B cell (primary cell): Measurements from ENCODE around the gene PCMTD2. TPM values are rescaled to one million over a fixed set of nuclear protein-coding genes. Genes with fewer than 3 reads are reported as not detected.

Experiments used
- ATAC-seq: fragments of 200-7000 bp; cut with Tn5 transposase; one replicate; pipeline ENCODE4 v1.10.0; 2021; ENCODE audit warnings: low read depth, mild to moderate bottlenecking, moderate number of reproducible peaks, moderate library complexity
- CTCF ChIA-PET: fragments of 350-600 bp; sonication (Branson Sonifier 250); formaldehyde crosslinking; loops from one replicate; lab custom pipeline; 2021; ENCODE audit warnings: antibody characterized with exemption, inconsistent platforms; lab: Charles Lee
- POLR2A ChIA-PET: fragments of 350-600 bp; sonication (Branson Sonifier 250); formaldehyde crosslinking; loops from one replicate; lab custom pipeline; 2021; ENCODE audit warnings: antibody characterized with exemption; lab: Charles Lee
- DNase-seq: peaks from one replicate; pipeline ENCODE4 v3.0.0; 2013
- H2AFZ ChIP-seq: 2 replicates; pipeline ENCODE4 v1.6.1; 2012; ENCODE audit warnings: mild to moderate bottlenecking, low read depth, low read length; ENCODE audit not compliant: insufficient read depth, poor library complexity, severe bottlenecking
- H3K27ac ChIP-seq, 2 donors: 1 replicate in 1 of 2; 2 replicates in 1 of 2; pipeline ENCODE4 v1.5.1; 2012 to 2013; ENCODE audit warnings: low read length in 2 of 2, mild to moderate bottlenecking in 2 of 2, moderate library complexity in 1 of 2
- H3K27me3 ChIP-seq, 4 experiments: fragments of 200-600 bp in 1 of 4; sonication (generic) in 1 of 4; replicated peaks in 1 of 4; 1 replicate in 2 of 4; 2 replicates in 2 of 4; pipeline versions ENCODE4 v1.6.1 to v1.7.0; 2013 to 2016; ENCODE audit warnings: low read length in 3 of 4, mild to moderate bottlenecking in 2 of 4, mixed read lengths in 1 of 4, moderate library complexity in 1 of 4; ENCODE audit not compliant: insufficient read depth in 4 of 4, control insufficient read depth in 3 of 4; ENCODE audit errors: control extremely low read depth in 1 of 4
- H3K36me3 ChIP-seq, 2 experiments: replicated peaks in 1 of 2; 1 replicate in 1 of 2; 2 replicates in 1 of 2; pipeline versions ENCODE4 v1.6.1 to v1.7.1; 2013; ENCODE audit warnings: low read length in 1 of 2; ENCODE audit not compliant: insufficient read depth in 2 of 2, control insufficient read depth in 1 of 2; ENCODE audit errors: control extremely low read depth in 1 of 2, extremely low read depth in 1 of 2
- H3K4me1 ChIP-seq, 2 donors: fragments of 200-600 bp in 1 of 2; sonication (generic) in 1 of 2; 1 replicate in 1 of 2; 2 replicates in 1 of 2; pipeline versions ENCODE4 v1.5.1 to v1.6.1; 2013 to 2017; ENCODE audit warnings: low read length in 2 of 2; ENCODE audit not compliant: control insufficient read depth in 2 of 2, insufficient read depth in 2 of 2
- H3K4me2 ChIP-seq: replicated peaks from 2 replicates; pipeline ENCODE3; 2012; ENCODE audit warnings: mild to moderate bottlenecking, low read depth, low read length; ENCODE audit not compliant: poor library complexity, severe bottlenecking
- H3K4me3 ChIP-seq, 5 experiments: fragments of 200-600 bp in 1 of 5; sonication (generic) in 1 of 5; 1 replicate in 3 of 5; 2 replicates in 2 of 5; pipeline versions ENCODE4 v1.5.1 to v1.7.0; 2011 to 2016; ENCODE audit warnings: low read length in 4 of 5, mild to moderate bottlenecking in 4 of 5, low read depth in 2 of 5, control low read depth in 1 of 5, moderate library complexity in 1 of 5; ENCODE audit not compliant: insufficient read depth in 1 of 5; ENCODE audit errors: control extremely low read depth in 1 of 5, extremely low read depth in 1 of 5
- H3K79me2 ChIP-seq: fragments of 200-600 bp; sonication (generic); one replicate; pipeline ENCODE4 v1.6.0; 2016; ENCODE audit warnings: low read length; ENCODE audit not compliant: control insufficient read depth, insufficient read depth
- H3K9ac ChIP-seq: fragments of 200-600 bp; sonication (generic); 2 replicates; pipeline ENCODE4 v1.6.1; 2017; ENCODE audit warnings: mild to moderate bottlenecking, low read length, moderate library complexity
- H3K9me3 ChIP-seq, 3 donors: one replicate each; pipeline versions ENCODE4 v1.6.1 to v1.7.1; 2013; ENCODE audit warnings: low read length in 2 of 3; ENCODE audit not compliant: control insufficient read depth in 2 of 3, insufficient read depth in 1 of 3; ENCODE audit errors: control extremely low read depth in 1 of 3
- H4K20me1 ChIP-seq: 2 replicates; pipeline ENCODE4 v1.6.0; 2012; ENCODE audit warnings: mild to moderate bottlenecking, low read length; ENCODE audit not compliant: insufficient read depth, control insufficient read depth, poor library complexity, severe bottlenecking
- H3K27ac Mint-ChIP-seq: one replicate; pipeline ENCODE4 v1.8.0; 2021; ENCODE audit warnings: mixed read lengths
- H3K27me3 Mint-ChIP-seq: one replicate; pipeline ENCODE4 v1.8.0; 2021; ENCODE audit warnings: mixed read lengths
- H3K4me1 Mint-ChIP-seq: one replicate; pipeline ENCODE4 v1.8.0; 2021; ENCODE audit warnings: mixed read lengths
- H3K4me3 Mint-ChIP-seq: one replicate; pipeline ENCODE4 v1.8.0; 2021; ENCODE audit warnings: mixed read lengths
- H3K9me3 Mint-ChIP-seq: one replicate; pipeline ENCODE4 v1.8.0; 2022; ENCODE audit warnings: mixed read lengths; ENCODE audit not compliant: insufficient read depth
- EZH2 ChIP-seq: IDR thresholded peaks from 2 replicates; pipeline ENCODE4 v1.6.1; 2012; ENCODE audit warnings: borderline replicate concordance, low read depth, mild to moderate bottlenecking, moderate library complexity, low read length; ENCODE audit not compliant: insufficient read depth, poor library complexity, severe bottlenecking
- WGBS: methylation state at CpG from one replicate; pipeline ENCODE4 v1.1.5; 2013; ENCODE audit warnings: missing lambda C conversion rate; ENCODE audit not compliant: insufficient coverage; 5-methylcytosine and 5-hydroxymethylcytosine counted together
- intact Hi-C: fragments of 100-400 bp; cut with micrococcal nuclease; formaldehyde crosslinking; loops from one replicate; pipeline ENCODE4 v1.10.0; 2022
- polyA plus RNA-seq: library from polyadenylated mRNA; depleted of rRNA; stranded (reverse); fragments of >200 nt; gene quantifications from 2 replicates; pipeline ENCODE4 v1.2.3, GENCODE V29; 2012
- total RNA-seq, 2 donors: library from RNA; stranded (reverse); fragments of 120-200 nt in 1 of 2; gene quantifications; 1 replicate in 1 of 2; 2 replicates in 1 of 2; pipeline versions ENCODE4 v1.2.3 to v1.2.4, GENCODE V29; 2013 to 2022
- TF ChIP-seq, protein P1 (sequence below): fragments of 200-600 bp; IDR thresholded peaks from one replicate; pipeline ENCODE4 v1.8.0; 2022; ENCODE audit warnings: antibody characterized with exemption, mild to moderate bottlenecking

The PCMTD2 gene
- total and polyA plus RNA-seq, 2 donors (not counting 1 experiment from before 2014, with no cell fraction given): 39.8 to 131 TPM

DNA sequence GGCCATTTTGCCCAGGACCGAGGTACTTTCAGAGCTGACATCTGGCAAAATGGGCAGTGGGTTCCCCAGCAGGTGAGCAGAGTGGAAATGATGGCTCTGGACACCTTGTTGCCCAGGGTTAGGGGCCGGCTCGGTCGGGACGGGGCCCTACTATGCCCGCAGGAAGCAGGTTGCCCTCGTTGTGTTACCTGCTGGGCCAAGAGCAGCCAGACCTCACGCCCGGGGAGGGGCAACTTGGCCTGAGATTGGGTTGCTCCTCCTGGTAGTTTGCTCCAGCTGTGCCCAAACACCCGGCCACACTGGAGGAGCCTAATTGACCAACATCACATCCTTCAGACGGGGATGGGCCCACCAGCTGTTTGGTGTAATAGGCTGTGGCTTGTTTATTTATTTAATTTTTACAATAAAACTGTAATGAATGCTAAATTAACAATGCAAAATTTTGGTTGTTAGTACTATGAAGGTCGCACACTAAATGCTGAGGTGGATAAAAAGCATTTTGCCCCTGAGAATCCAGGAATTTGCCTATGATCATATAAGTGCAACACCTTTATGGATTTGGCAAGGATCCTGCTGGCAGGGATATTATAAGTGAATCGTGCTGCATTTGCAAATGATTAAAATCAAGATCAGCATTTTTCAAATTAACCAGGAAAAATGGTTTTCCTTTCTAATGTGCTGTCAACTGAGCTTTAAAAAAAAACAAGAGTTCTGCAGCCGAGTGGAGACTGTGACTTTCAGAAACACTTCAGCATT lies 26.6 kb upstream of the PCMTD2 start:
- 87% methylated on average over 10 of the region's 14 CpGs for WGBS
- Histone ChIP-seq H3K9ac (no peak overlapping the region), H3K36me3 (no peaks in the 10 kb centered on the region), H4K20me1 (no peaks in the 10 kb centered on the region), H2AFZ (no peak overlapping the region), H3K4me1 (no peaks in the 10 kb centered on the region), H3K9me3 (no peaks in the 10 kb centered on the region), H3K4me2 (no peak overlapping the region), H3K79me2 (no peaks in the 10 kb centered on the region), H3K27me3 (no peaks in the 10 kb centered on the region), H3K4me3 (no peak overlapping the region), H3K27ac (no peak overlapping the region)
- no peak overlapping the region for H3K27ac Mint-ChIP-seq
- peaks cover 4% of the 10 kb centered on the region for H3K4me1 Mint-ChIP-seq
- peaks cover 4% of the 10 kb centered on the region for H3K27me3 Mint-ChIP-seq
- intact Hi-C loops: no loop called here
- ChIA-PET POLR2A (no interaction called here), CTCF (no interaction called here)
- TF ChIP-seq, protein P1, sequence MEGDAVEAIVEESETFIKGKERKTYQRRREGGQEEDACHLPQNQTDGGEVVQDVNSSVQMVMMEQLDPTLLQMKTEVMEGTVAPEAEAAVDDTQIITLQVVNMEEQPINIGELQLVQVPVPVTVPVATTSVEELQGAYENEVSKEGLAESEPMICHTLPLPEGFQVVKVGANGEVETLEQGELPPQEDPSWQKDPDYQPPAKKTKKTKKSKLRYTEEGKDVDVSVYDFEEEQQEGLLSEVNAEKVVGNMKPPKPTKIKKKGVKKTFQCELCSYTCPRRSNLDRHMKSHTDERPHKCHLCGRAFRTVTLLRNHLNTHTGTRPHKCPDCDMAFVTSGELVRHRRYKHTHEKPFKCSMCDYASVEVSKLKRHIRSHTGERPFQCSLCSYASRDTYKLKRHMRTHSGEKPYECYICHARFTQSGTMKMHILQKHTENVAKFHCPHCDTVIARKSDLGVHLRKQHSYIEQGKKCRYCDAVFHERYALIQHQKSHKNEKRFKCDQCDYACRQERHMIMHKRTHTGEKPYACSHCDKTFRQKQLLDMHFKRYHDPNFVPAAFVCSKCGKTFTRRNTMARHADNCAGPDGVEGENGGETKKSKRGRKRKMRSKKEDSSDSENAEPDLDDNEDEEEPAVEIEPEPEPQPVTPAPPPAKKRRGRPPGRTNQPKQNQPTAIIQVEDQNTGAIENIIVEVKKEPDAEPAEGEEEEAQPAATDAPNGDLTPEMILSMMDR: no peak
- no peak for TF ChIP-seq EZH2
- no peak for ATAC-seq
- DNase-seq: no peak
- H3K4me3 Mint-ChIP-seq: no peak overlapping the region
- H3K9me3 Mint-ChIP-seq: no peaks in the 10 kb centered on the region

DNA sequence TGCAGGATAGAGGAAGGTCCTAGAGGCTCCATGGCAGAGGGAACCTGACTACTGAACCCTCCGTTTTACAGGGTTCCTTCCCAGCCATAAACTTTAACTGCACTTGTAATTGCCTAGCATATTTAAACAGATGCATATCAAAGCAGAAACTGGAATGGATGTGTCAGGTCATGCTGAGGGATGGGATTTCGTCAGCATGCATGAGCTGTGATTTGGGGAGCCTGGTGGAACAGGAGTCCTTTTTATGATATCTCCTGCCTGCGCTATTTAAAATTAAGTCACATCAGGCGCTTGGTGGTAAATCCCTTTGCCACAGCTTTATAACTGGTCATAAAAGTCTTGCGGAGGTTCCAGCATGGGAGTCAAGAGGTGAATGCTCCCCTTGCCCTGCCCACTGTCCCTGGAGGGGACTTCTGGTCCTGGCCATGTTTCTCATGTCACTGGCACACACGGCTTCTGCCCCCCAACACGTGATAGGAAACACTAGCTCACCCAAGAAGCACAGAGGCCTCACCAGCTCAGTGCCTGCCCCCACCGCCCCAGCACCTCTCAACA lies 26.0 kb upstream of the PCMTD2 start:
- Histone ChIP-seq H3K4me3 (no peak overlapping the region), H2AFZ (no peak overlapping the region), H3K9ac (no peak overlapping the region), H3K79me2 (no peaks in the 10 kb centered on the region), H3K27me3 (no peaks in the 10 kb centered on the region), H3K4me1 (no peaks in the 10 kb centered on the region), H3K36me3 (no peaks in the 10 kb centered on the region), H3K27ac (no peak overlapping the region), H4K20me1 (no peaks in the 10 kb centered on the region), H3K9me3 (no peaks in the 10 kb centered on the region), H3K4me2 (no peak overlapping the region)
- 74% methylated on average over 7 of the region's 8 CpGs for WGBS
- POLR2A ChIA-PET: no interaction called here
- intact Hi-C loops: no loop called here
- ATAC-seq (no peak), DNase-seq (no peak)
- Mint-ChIP-seq H3K4me3 (no peak overlapping the region), H3K27ac (no peak overlapping the region), H3K27me3 (peaks cover 2% of the 10 kb centered on the region), H3K9me3 (no peaks in the 10 kb centered on the region), H3K4me1 (peaks cover 6% of the 10 kb centered on the region)
- CTCF ChIA-PET: no interaction called here
- TF ChIP-seq, protein P1: no peak
- TF ChIP-seq EZH2: no peak
